Uterus (tissue), 2 donors: ENCODE data around the gene ADCY2.

Experiments
- POLR2A ChIP-seq, 2 donors: fragments of 450-650 bp; IDR thresholded peaks; one replicate each; pipeline ENCODE4 v1.6.1; 2016; ENCODE audit warnings: antibody characterized with exemption in 2 of 2, mild to moderate bottlenecking in 1 of 2, moderate library complexity in 1 of 2
- TF ChIP-seq, protein P1 (sequence below), 4 experiments: fragments of 200-600 bp in 2 of 4; fragments of 450-650 bp in 2 of 4; sonication (generic) in 2 of 4; IDR thresholded peaks; one replicate each; pipeline ENCODE4 v1.5.1; 2016 to 2019; ENCODE audit warnings: antibody characterized with exemption in 4 of 4, mild to moderate bottlenecking in 2 of 4, moderate library complexity in 1 of 4

DNA sequence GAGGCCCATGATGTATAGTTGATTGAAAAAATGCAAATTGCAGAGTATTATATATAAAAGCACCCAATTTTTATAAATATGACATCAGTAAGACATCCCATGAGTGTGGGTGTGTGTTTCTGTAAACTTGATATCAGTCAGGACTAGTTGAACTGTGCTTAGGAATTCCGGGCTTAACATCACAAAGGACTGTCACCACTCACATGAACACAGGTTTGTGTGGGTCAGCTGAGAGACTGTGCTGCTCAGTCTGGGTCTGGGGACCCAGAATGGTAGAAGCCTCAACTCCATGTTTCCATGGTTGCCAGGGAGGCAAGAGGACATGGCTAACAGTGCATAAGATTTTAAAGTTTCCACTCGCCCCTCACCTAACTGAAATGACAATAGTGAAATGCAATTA is 120.3 kb downstream of the ADCY2 start:
- TF ChIP-seq, protein P1, sequence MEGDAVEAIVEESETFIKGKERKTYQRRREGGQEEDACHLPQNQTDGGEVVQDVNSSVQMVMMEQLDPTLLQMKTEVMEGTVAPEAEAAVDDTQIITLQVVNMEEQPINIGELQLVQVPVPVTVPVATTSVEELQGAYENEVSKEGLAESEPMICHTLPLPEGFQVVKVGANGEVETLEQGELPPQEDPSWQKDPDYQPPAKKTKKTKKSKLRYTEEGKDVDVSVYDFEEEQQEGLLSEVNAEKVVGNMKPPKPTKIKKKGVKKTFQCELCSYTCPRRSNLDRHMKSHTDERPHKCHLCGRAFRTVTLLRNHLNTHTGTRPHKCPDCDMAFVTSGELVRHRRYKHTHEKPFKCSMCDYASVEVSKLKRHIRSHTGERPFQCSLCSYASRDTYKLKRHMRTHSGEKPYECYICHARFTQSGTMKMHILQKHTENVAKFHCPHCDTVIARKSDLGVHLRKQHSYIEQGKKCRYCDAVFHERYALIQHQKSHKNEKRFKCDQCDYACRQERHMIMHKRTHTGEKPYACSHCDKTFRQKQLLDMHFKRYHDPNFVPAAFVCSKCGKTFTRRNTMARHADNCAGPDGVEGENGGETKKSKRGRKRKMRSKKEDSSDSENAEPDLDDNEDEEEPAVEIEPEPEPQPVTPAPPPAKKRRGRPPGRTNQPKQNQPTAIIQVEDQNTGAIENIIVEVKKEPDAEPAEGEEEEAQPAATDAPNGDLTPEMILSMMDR (IDR thresholded peaks at IDR 0.05) = no peak
- TF ChIP-seq POLR2A (IDR thresholded peaks at IDR 0.05) = no peak
